AG20443 (cell line): ENCODE measurements around the gene ERBB2.
"Not testable (repeated sequence)": the region's sequence is repeated elsewhere in the genome, so short reads cannot be mapped to it uniquely, and the experiment has no call there.

Experiments
- DNase-seq: peaks from one replicate; pipeline ENCODE4 v3.0.0; 2012; ENCODE audit warnings: low spot score, mixed read lengths

ERBB2 gene

DNA sequence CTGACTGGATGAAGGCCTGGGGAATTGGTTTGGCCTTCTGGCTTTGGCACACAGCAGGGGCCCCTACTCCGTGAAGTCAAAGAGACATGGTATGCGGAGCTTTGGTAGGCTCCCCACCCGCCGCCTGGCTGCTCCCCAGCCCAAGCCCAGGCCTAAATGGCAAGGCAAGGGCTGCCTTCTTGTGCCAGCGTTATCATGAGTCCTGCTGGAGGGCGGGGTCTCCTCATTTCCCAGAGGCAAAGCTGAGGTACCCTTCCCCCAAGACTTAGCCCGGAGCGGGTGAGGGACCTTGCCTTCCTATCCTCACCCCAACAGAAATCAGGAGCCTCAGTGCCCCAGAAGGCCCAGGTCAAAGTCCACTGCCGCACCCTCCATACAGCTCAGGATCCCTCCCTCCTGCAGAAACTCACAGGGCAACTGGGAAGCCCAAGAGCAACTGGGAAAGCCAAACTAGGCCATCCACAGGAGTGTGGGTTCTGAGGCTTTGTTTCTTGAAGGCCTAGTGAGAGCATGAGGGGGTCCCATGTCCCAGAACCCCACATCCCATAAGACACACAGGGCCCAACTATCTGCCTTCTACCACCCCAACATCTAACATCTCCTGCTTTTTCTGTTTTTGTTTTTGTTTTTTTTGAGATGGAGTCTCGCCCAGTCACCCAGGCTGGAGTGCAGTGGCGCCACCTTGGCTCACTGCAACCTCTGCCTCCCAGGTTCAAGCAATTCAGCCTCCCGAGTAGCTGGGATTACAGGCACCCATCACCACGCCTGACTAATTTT is 21.3 kb upstream of the ERBB2 start:
- DNase-seq, result no peak

DNA sequence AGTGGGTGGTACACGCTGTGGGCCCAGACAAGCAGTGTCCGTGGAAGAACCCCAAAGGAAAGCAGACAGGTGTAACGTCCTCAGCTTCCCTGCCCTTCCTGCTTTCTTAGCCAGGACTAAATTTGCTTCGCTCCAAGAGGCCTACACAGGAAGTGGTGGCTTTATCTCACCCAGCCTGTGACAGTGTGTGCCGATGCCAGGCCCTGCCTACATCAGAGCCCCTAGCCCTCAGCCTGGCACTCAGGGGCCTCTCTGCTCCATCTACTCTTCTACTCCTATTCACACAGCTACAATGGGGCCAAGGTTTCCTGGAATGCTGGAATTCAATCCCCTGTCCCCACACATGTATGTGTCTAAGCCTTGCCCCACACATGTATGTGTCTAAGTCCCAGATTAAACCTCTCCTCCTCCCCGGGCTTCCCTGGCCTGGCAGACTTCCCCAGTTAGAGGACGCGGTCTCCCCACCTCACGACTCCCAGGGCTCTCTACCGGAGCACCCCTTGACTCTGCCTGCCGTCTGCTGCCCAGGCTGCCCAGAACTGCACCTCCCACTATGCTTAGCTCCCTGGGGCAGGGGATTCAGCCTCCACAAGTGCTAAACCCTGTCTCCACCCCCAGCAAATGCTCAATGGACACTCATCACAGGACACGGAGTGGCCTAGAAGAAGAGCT is 20.2 kb upstream of the ERBB2 start:
- DNase-seq, result no peak

- DNase-seq, result no peak
These were observed 16.4 kb upstream of the ERBB2 start for GRCh38 chr17:39683295-39683939.

DNA sequence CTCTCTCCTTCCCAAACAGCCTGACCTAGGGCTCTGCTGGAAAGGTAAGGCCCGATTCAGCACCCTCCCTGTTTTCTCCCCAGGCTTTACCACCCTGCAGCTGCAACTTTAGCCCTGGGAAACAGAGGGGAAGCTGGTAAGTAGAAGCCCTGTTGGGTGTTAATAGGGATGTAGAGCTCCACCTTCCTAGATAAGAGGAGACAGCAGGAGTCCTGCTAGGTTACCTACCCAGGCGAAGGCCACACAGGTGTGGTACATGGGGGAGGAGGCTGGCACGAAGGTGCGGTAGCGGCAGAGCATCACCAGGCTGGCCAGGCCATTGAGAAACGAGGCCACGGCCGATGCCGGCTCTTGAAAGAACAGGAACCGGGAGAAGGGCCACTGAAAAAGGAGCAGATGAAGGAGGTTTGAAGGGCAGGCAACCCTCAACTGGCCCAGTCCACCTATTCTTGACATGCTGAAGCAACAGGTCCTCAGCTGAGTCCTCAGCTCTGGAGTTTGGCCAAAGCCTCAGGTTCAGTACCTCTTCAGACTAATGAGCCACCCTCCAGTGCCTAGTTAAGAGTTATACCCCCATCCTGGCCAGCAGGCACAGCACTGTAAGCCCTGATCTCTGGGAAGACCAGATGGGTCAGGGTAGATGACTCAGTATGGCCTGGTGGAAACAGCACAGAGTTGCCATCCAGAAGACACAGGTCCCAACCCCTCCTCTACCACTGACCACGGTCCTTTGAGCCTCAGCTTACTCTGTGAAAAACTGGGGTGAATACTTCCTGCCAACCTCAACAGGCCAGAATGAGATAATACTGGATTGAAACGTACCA is 15.3 kb upstream of the ERBB2 start:
- no peak for DNase-seq

DNA sequence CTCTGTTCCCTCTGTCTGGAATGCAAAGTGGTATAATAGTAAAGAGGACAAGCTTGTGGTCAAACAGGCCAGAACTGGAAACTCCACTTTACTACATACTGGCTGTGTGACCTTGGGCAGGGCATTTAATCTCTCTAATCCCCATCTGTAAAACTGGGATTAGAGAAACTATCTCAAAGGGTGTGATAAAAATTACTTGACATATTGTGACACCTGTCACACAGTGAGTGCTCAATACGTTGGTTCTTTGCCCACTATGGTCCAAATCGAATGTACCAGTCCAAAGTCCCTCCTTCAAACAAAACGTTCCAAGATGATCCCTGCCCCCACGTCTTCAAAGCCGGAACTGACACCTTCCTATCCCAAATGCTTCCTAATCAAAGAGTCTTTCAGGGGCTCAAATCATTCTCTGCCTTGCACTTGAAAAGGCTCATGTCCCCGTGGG is 12.7 kb upstream of the ERBB2 start:
- no peak for DNase-seq

DNA sequence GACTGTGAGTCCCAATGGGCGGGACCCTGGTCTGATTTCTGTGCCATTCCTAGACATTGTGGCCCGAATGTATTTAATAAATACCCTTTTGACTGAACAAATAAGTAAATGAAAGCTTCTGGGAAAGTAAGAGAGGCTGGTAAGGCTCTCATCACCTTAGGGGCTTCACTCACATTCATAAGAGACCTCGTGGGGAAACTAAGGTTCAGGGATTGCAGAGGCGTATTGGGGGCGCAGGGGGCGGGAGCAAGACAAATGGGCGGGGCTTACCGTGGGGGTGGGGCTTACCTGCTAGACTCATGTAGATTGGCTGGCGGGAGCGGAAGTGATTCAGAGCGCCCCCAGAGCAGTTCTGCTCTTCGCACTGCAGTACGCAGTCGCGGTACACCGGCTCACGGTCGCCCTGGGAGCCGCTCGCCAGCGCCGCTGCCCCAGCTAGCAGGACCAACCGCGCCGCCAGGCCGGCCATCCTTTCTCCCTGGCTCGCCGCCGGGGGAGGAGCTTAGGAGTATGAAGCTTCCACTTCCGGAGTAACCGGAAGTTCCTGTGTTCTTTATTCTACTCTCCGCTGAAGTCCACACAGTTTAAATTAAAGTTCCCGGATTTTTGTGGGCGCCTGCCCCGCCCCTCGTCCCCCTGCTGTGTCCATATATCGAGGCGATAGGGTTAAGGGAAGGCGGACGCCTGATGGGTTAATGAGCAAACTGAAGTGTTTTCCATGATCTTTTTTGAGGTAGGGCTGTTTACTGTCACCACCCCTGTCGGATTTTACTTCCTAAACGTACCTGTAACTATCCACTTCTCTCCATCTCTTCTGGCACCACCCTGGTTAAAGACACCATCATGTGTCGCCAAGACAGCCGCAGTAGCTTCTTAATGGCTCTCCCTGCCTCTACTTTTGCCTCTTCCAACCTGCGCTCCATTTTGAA is 12.1 kb upstream of the ERBB2 start, which contains the start of gene PGAP3:
Gene PGAP3 (minus strand): TSS at position 512 of the 929 bp plus-strand sequence. CDS start 43 bp downstream, at position 469.
- peak; percentile 96 for DNase-seq

DNA sequence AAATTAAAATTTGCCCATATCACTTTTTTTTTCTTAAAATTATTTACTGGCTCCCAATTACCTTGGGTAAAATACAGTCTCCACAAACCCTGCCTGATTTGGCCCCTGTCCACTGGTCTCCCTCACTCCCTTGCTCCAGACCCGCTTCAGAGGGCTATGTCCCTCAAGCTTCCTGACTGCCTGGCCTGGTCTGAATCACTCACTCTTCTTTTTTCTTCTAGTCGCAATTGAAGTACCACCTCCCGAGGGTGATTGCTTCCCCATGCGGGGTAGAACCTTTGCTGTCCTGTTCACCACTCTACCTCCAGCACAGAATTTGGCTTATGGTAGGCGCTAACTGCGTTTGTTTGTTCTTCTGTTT is 11.4 kb upstream of the ERBB2 start:
- no peak for DNase-seq

DNA sequence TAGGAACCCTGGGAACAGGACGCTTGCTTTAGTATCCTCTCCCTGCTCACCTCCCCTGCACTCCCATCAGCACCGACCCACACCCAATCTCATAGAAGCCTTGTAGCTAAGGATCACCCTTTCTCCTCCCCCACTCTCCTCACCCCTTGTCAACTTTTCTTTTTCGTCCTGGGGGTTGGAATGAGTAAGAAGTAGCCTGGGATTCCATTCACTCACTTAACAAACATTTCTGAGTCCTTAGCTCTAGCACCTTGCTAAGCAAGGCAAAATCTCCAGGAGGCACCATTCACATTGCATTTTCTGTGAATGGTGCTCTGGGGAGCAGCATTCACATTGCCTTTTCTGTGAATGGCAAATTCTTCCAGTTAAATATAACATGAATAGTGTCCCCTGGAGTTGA is 10.9 kb upstream of the ERBB2 start:
- DNase-seq, result no peak

DNA sequence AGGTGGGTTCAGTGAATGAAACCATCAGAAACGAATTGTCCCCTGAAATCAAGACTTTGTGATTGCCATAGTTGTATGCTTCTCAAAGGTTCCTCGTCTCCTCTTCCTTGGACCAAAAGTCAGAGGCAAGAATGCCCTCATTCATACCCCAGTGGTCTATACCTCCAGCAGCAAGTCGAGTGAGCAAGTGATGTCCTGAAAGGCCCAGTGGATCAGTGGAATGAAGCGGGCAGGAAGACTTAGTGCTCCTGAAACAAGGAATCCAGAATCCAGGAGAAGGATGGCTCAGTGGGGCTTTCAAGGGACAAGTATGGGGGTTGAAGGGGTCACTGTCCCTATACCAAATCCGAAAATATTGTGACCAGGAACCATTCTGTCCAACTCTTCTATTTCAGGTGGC is 5.3 kb upstream of the ERBB2 start:
- no peak for DNase-seq

DNA sequence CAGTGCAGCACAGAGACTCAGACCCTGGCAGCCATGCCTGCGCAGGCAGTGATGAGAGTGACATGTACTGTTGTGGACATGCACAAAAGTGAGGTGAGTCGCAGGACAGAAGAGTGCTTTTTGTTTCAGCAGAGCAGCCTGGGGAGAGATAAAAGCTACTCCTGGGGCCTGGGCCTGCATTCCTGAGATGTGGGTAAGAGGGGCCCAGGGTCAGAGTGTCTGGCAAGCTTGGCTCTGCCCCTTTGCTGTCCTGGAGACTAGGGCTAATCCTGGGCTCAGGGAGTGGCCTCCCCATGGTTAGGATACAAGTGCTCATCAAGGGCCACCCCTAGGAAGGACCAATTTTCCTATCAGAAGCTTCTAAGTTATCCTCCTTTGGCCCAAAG is 4.8 kb upstream of the ERBB2 start:
- no peak for DNase-seq

GRCh38 chr17:39696731-39697130 is 3.1 kb upstream of the ERBB2 start:
- DNase-seq, result no peak

DNA sequence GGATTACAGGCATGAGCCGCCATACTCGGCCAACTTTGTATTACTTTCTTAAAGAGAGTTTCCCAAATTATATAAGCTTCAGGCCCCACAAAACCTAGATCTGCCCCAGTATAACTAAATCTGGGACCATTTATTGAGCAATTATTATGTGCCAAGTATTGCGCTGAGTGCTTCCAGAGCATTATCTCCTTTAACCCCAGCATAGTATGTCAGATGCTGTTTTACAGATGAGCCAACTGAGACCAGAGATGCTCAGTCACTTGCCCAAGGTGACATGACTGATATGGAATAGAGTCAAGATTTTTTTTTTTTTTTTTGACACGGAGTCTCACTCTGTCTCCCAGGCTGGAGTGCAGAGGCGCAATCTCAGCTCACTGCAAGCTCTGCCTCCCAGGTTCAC is 1.9 kb upstream of the ERBB2 start:
- DNase-seq, result no peak

- not testable (repeated sequence) for DNase-seq
These were observed 577 bp upstream of the ERBB2 start for GRCh38 chr17:39699157-39699817.

GRCh38 chr17:39700148-39700987 is 504 bp downstream of the ERBB2 start:
- DNase-seq, result peak; percentile 77

GRCh38 chr17:39701012-39701783 is 1.3 kb downstream of the ERBB2 start:
- no peak for DNase-seq

GRCh38 chr17:39701784-39702422 is 2.0 kb downstream of the ERBB2 start:
- DNase-seq, result no peak

GRCh38 chr17:39702901-39703893 is 3.3 kb downstream of the ERBB2 start:
- DNase-seq, result no peak
